ENCODE measurements around the gene ACOT7.

ACOT7 gene

DNA sequence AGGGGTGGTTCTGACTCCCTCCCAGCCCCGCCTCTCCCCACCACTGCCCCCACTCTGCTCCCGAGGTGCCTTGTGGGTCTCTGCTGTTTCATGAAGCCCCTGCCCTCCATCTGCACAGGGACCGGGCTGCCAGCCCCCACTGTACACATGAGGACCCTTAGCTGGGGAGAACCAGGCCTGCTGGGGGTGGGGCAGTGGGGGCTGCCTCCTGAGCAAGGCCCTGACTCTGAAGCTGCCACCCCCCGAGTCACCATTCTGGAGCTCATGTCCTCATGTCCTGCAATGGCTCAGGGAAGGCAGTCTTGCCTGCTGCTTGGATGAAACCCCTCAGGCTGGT is 141.2 kb downstream of the ACOT7 start:
- H3K9ac ChIP-seq (ENCODE audit: low read depth, low read length) = no peak overlapping the region
- no peaks in the 10 kb centered on the region for H3K27me3 ChIP-seq (ENCODE audit: insufficient read depth, low read length, poor library complexity)
- no peaks in the 10 kb centered on the region for H3K9me3 ChIP-seq (ENCODE audit: insufficient read depth, low read length, severe bottlenecking)
- no peaks in the 10 kb centered on the region for H3K4me1 ChIP-seq (ENCODE audit: insufficient read depth, low read length)
- no peak overlapping the region for H2AFZ ChIP-seq (ENCODE audit: low read depth, low read length)
- peaks cover 8% of the 10 kb centered on the region for H4K20me1 ChIP-seq (ENCODE audit: insufficient read depth, low read length)
- H3K4me3 ChIP-seq (ENCODE audit: low read depth in 1 of 2, low read length in 2 of 2) = no peak overlapping the region
- DNase-seq = no peak
- TF ChIP-seq EZH2 (IDR thresholded peaks at IDR 0.05; ENCODE audit: borderline replicate concordance, low read depth, low read length, severe bottlenecking) = no peak
- TF ChIP-seq, protein P1, sequence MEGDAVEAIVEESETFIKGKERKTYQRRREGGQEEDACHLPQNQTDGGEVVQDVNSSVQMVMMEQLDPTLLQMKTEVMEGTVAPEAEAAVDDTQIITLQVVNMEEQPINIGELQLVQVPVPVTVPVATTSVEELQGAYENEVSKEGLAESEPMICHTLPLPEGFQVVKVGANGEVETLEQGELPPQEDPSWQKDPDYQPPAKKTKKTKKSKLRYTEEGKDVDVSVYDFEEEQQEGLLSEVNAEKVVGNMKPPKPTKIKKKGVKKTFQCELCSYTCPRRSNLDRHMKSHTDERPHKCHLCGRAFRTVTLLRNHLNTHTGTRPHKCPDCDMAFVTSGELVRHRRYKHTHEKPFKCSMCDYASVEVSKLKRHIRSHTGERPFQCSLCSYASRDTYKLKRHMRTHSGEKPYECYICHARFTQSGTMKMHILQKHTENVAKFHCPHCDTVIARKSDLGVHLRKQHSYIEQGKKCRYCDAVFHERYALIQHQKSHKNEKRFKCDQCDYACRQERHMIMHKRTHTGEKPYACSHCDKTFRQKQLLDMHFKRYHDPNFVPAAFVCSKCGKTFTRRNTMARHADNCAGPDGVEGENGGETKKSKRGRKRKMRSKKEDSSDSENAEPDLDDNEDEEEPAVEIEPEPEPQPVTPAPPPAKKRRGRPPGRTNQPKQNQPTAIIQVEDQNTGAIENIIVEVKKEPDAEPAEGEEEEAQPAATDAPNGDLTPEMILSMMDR (IDR thresholded peaks at IDR 0.05; ENCODE audit: borderline replicate concordance, extremely low read depth, low read length, poor library complexity, severe bottlenecking) = no peak
- H3K4me2 ChIP-seq (ENCODE audit: insufficient read depth, low read length) = no peak overlapping the region
- H3K36me3 ChIP-seq (ENCODE audit: insufficient read depth, low read length) = no peaks in the 10 kb centered on the region
- no peak overlapping the region for H3K27ac ChIP-seq (ENCODE audit: low read length)
- no peak for ATAC-seq (ENCODE audit: insufficient read depth, low read depth)
- no peaks in the 10 kb centered on the region for H3K79me2 ChIP-seq (ENCODE audit: insufficient read depth, low read length)

GRCh38 chr1:6251681-6252373 is 141.7 kb downstream of the ACOT7 start:
- Histone ChIP-seq H3K9ac (ENCODE audit: low read depth, low read length) (no peak overlapping the region), H2AFZ (ENCODE audit: low read depth, low read length) (no peak overlapping the region), H3K36me3 (ENCODE audit: insufficient read depth, low read length) (no peaks in the 10 kb centered on the region), H4K20me1 (ENCODE audit: insufficient read depth, low read length) (peaks cover 13% of the 10 kb centered on the region), H3K4me2 (ENCODE audit: insufficient read depth, low read length) (no peak overlapping the region), H3K27ac (ENCODE audit: low read length) (no peak overlapping the region), H3K27me3 (ENCODE audit: insufficient read depth, low read length, poor library complexity) (no peaks in the 10 kb centered on the region), H3K4me1 (ENCODE audit: insufficient read depth, low read length) (no peaks in the 10 kb centered on the region), H3K4me3 (ENCODE audit: low read depth in 1 of 2, low read length in 2 of 2) (no peak overlapping the region), H3K79me2 (ENCODE audit: insufficient read depth, low read length) (no peaks in the 10 kb centered on the region), H3K9me3 (ENCODE audit: insufficient read depth, low read length, severe bottlenecking) (no peaks in the 10 kb centered on the region)
- no peak for ATAC-seq (ENCODE audit: insufficient read depth, low read depth)
- TF ChIP-seq EZH2 (IDR thresholded peaks at IDR 0.05; ENCODE audit: borderline replicate concordance, low read depth, low read length, severe bottlenecking) = no peak
- no peak for DNase-seq

DNA sequence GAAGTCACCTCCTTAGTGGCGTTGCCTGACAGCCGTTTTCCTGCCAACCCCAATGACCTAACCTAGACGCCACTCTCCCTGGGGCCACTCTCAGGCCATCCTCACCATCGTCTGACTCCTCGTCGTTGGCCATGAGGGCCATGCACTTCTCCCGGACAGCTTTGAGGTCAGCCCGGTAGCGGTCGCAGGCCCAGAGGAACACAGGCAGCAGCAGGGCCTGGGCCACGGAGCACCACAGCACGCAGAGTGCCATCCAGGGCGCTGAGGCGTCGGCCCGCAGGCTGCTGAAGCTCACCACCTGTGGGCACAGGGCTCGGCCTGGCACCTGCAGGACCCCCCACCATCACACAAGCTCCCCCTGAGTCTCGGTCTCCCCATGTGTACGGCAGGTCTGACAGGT is 142.3 kb downstream of the ACOT7 start:
- Histone ChIP-seq H4K20me1 (ENCODE audit: insufficient read depth, low read length) (peaks cover 18% of the 10 kb centered on the region), H3K79me2 (ENCODE audit: insufficient read depth, low read length) (no peaks in the 10 kb centered on the region), H3K36me3 (ENCODE audit: insufficient read depth, low read length) (no peaks in the 10 kb centered on the region), H3K9ac (ENCODE audit: low read depth, low read length) (no peak overlapping the region), H3K4me3 (ENCODE audit: low read depth in 1 of 2, low read length in 2 of 2) (no peak overlapping the region), H3K27ac (ENCODE audit: low read length) (no peak overlapping the region), H3K9me3 (ENCODE audit: insufficient read depth, low read length, severe bottlenecking) (no peaks in the 10 kb centered on the region), H3K27me3 (ENCODE audit: insufficient read depth, low read length, poor library complexity) (no peaks in the 10 kb centered on the region), H3K4me1 (ENCODE audit: insufficient read depth, low read length) (no peaks in the 10 kb centered on the region), H2AFZ (ENCODE audit: low read depth, low read length) (no peak overlapping the region), H3K4me2 (ENCODE audit: insufficient read depth, low read length) (no peak overlapping the region)
- DNase-seq (no peak), ATAC-seq (ENCODE audit: insufficient read depth, low read depth) (no peak)
- TF ChIP-seq, protein P1 (IDR thresholded peaks at IDR 0.05; ENCODE audit: borderline replicate concordance, extremely low read depth, low read length, poor library complexity, severe bottlenecking) = no peak
- no peak for TF ChIP-seq EZH2 (IDR thresholded peaks at IDR 0.05; ENCODE audit: borderline replicate concordance, low read depth, low read length, severe bottlenecking)

DNA sequence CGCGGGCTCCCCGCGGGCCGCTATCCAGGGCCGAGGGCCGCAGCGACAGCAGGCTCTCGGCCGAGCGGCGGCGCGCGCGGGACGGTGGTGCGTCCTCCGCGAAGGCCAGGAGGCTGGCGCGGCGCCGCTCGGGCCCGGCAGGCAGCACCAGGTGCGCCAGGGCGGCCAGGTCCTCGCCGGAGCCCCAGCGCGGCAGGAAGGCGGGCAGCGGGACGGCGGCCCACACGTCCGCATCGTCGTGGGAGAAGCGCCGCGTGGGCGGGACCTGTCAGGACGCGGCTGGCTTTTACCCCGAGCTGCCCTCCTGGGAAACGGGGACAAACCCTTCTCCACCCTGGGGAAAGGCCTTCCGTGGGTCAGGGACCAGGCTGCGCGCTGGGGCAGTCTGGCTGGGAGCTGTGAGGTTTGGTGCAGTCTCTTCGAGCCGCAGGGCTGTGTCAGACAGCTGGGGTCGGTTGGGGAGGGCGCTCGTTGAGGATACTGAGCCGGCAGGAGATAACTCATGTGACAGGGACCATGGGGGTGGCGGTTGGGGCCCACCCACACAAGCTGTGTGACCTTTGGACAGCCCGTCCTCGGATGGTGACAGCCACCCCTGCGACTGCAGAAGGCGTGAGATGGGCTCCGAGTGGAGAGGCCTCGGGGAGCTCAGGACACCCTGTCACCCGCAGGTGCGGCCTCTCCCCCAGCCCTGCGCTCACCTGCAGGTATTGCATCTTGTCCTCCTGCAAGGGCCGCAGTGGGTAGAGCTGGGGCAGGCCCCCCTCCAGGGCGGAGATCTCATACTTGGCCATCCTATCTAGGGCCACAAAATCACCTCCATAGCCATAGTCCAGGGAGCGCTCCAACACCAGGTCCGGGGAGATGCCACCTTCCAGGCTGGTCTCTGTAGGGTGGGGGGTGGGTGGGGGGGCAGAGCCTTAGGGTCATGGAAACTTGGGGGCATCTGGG is 143.6 kb downstream of the ACOT7 start:
- Histone ChIP-seq H3K27me3 (ENCODE audit: insufficient read depth, low read length, poor library complexity) (no peaks in the 10 kb centered on the region), H3K9ac (ENCODE audit: low read depth, low read length) (no peak overlapping the region), H2AFZ (ENCODE audit: low read depth, low read length) (no peak overlapping the region), H3K36me3 (ENCODE audit: insufficient read depth, low read length) (no peaks in the 10 kb centered on the region), H3K79me2 (ENCODE audit: insufficient read depth, low read length) (no peaks in the 10 kb centered on the region), H3K4me2 (ENCODE audit: insufficient read depth, low read length) (no peak overlapping the region), H3K4me3 (ENCODE audit: low read depth in 1 of 2, low read length in 2 of 2) (no peak overlapping the region), H3K4me1 (ENCODE audit: insufficient read depth, low read length) (peaks cover 4% of the 10 kb centered on the region), H4K20me1 (ENCODE audit: insufficient read depth, low read length) (peaks cover 27% of the 10 kb centered on the region), H3K9me3 (ENCODE audit: insufficient read depth, low read length, severe bottlenecking) (no peaks in the 10 kb centered on the region), H3K27ac (ENCODE audit: low read length) (no peak overlapping the region)
- DNase-seq (no peak), ATAC-seq (ENCODE audit: insufficient read depth, low read depth) (no peak)
- TF ChIP-seq, protein P1 (IDR thresholded peaks at IDR 0.05; ENCODE audit: borderline replicate concordance, extremely low read depth, low read length, poor library complexity, severe bottlenecking) = no peak
- TF ChIP-seq EZH2 (IDR thresholded peaks at IDR 0.05; ENCODE audit: borderline replicate concordance, low read depth, low read length, severe bottlenecking) = no peak
